Measurements from ENCODE around the gene TIMM9. TPM values are rescaled to one million over a fixed set of nuclear protein-coding genes. Genes with fewer than 3 reads are reported as not detected.

TIMM9 gene
- total and polyA plus RNA-seq, 2 donors (not counting 1 experiment from before 2014, with no cell fraction given): 27.7 to 51.0 TPM

DNA sequence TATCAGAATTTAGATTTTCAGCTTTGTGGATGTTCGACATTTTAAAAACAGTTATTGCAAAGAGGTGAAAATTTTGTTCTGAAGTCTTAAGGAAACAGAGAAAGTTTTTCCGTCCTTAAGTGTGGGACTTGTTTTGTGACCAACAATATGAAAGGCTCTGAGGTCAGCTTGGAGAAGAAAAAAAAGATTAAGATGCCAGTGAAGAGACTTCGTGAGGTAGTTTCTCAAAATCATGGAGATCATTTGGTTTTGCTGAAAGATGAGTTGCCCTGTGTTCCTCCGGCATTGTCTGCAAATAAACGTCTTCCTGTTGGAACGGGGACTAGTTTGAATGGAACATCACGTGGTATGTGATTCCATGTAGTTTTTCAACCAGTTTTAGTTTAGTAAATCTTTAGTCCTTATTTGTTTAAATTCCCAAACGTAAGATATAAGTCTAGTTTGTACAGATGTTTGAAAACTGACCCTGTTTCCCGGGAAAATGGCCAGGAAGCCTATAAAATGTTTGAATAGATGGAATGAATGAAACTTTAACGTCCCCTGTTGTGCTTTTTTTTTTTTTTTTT lies 870 bp upstream of the TIMM9 start:
- Histone ChIP-seq H3K9ac (ENCODE audit: low read length) (peak overlapping the region; percentile 100), H4K20me1 (ENCODE audit: control insufficient read depth, insufficient read depth, low read length, poor library complexity, severe bottlenecking) (no peaks in the 10 kb centered on the region), H3K9me3 (ENCODE audit: control extremely low read depth in 1 of 3, control insufficient read depth in 2 of 3, insufficient read depth in 1 of 3, low read length in 2 of 3) (no peaks in the 10 kb centered on the region), H3K4me2 (replicated peaks; ENCODE audit: low read depth, low read length, poor library complexity, severe bottlenecking) (peak overlapping the region; percentile 97), H3K27ac (ENCODE audit: low read length in 2 of 2) (peak overlapping the region; percentile 96 to 98), H2AFZ (ENCODE audit: insufficient read depth, low read depth, low read length, poor library complexity, severe bottlenecking) (peak overlapping the region; percentile 100), H3K36me3 (replicated peaks in 1 of 2; ENCODE audit: control extremely low read depth in 1 of 2, control insufficient read depth in 1 of 2, extremely low read depth in 1 of 2, insufficient read depth in 2 of 2, low read length in 1 of 2) (peaks cover 0 to 7% of the 10 kb centered on the region in 2 experiments), H3K4me1 (ENCODE audit: control insufficient read depth in 2 of 2, insufficient read depth in 2 of 2, low read length in 2 of 2) (peaks cover 15 to 19% of the 10 kb centered on the region in 2 donors), H3K4me3 (ENCODE audit: control extremely low read depth in 1 of 5, extremely low read depth in 1 of 5, insufficient read depth in 1 of 5, low read depth in 2 of 5, low read length in 4 of 5) (peak overlapping the region; percentile 74 to 99 (median 96)), H3K27me3 (replicated peaks in 1 of 4; ENCODE audit: control extremely low read depth in 1 of 4, control insufficient read depth in 3 of 4, insufficient read depth in 4 of 4, low read length in 3 of 4) (no peaks in the 10 kb centered on the region), H3K79me2 (ENCODE audit: control insufficient read depth, insufficient read depth, low read length) (peaks cover 48% of the 10 kb centered on the region)
- ATAC-seq (ENCODE audit: low read depth) (no peak), DNase-seq (no peak)
- 0% methylated on average over 6 of the region's 10 CpGs for whole genome bisulfite sequencing (ENCODE audit: insufficient coverage)
- POLR2A ChIA-PET: interaction anchor here (1.0 to 2.5 kb wide), 2 partner anchors 130 to 183 kb away, joined by 3 to 23 read pairs; partner anchors contain the start of genes ARID4A and PSMA3
- intact Hi-C loops (cut with micrococcal nuclease): loop anchor here (10.0 kb wide), 1 partner anchor 1853 kb away; the partner anchor contains the start of gene TMEM260
- Mint-ChIP-seq H3K27me3 (no peaks in the 10 kb centered on the region), H3K9me3 (ENCODE audit: insufficient read depth) (no peaks in the 10 kb centered on the region), H3K4me1 (peaks cover 39% of the 10 kb centered on the region), H3K27ac (peak overlapping the region; percentile 95), H3K4me3 (peak overlapping the region; percentile 89)
- CTCF ChIA-PET: interaction anchor here (0.9 to 2.1 kb wide), 4 partner anchors 10 to 228 kb away, joined by 3 to 15 read pairs (median 4); partner anchors contain the start of genes ACTR10, ARID4A and TOMM20L
- no peak for TF ChIP-seq EZH2 (IDR thresholded peaks at IDR 0.05; ENCODE audit: borderline replicate concordance, insufficient read depth, low read depth, low read length, poor library complexity, severe bottlenecking)
- TF ChIP-seq, protein P1, sequence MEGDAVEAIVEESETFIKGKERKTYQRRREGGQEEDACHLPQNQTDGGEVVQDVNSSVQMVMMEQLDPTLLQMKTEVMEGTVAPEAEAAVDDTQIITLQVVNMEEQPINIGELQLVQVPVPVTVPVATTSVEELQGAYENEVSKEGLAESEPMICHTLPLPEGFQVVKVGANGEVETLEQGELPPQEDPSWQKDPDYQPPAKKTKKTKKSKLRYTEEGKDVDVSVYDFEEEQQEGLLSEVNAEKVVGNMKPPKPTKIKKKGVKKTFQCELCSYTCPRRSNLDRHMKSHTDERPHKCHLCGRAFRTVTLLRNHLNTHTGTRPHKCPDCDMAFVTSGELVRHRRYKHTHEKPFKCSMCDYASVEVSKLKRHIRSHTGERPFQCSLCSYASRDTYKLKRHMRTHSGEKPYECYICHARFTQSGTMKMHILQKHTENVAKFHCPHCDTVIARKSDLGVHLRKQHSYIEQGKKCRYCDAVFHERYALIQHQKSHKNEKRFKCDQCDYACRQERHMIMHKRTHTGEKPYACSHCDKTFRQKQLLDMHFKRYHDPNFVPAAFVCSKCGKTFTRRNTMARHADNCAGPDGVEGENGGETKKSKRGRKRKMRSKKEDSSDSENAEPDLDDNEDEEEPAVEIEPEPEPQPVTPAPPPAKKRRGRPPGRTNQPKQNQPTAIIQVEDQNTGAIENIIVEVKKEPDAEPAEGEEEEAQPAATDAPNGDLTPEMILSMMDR (IDR thresholded peaks at IDR 0.05): no peak

All from B cell (primary cell).